Activated CD4-positive, alpha-beta T cell treated with anti-CD3 and anti-CD28 coated beads, Interleukin-2, Interleukin-6, amounts not matched to agents 100 ng/mL and 50 ng/mL, durations not matched to agents 16 hours and 8 hours (primary cell): ENCODE data around the gene RPL7A.
A peak's percentile ranks its signal among the peaks of the same experiment; 100 is the strongest.
"Not testable (repeated sequence)": the region's sequence is repeated elsewhere in the genome, so short reads cannot be mapped to it uniquely, and the experiment has no call there.

Source experiments
- DNase-seq: peaks from one replicate; pipeline ENCODE4 v3.0.0-alpha.2; 2020

The RPL7A gene

DNA sequence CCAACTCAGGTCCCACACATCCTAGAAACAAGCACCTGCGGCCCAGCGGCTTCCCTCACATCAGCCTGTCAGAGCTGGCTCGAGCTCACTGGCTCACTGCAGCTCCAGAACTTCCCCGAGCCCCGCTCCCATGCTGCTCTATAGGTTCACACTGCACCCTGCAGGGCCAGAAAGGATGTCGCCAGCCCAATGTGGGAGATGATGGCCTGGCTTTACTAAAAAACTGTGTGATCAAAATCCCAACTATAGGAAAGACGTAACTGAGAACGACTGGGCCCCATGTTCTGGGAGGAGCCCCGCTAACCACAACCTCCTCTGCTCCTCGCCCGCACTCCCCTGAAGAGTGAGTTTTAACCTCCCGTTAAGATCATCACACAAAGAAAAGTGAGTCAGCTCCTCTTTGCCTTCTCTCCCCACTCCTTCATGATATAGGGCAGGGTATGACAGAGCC lies 23.3 kb downstream of the RPL7A start:
- peak; percentile 89 for DNase-seq

- DNase-seq: no peak
Measured at GRCh38 chr9:133372144-133372543, 24.1 kb downstream of the RPL7A start.

GRCh38 chr9:133374612-133375115 lies 26.6 kb downstream of the RPL7A start:
- peak; percentile 72 for DNase-seq

DNA sequence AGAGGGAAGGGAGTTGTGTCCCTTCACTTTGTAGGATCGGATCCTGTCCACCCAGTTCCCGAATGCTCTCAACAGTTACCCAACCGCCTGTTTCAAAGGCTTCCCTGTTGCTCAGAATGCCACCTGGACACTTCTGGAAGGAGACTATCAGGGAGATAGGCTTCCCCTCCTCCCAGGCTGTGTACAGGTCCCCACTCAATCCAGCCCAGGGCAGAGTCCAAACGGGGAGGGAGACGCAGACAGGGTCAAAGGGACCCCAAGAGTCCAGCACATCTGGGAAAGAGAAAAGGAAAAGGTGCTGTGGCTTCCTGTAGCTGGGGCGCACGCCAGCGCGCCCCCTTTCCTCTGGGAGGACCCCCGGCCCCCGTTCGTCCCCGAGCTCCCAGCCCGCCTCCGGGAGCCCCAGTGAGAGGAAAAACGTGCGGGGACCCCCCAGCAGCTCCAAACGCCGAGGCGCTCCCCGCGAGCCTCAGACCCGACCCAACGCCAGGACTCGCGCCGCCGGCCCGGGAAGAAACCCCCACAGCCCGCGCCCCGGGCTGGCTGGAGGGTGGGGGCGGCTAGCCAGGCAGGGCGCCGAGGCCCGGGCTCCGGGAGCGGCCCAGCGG lies 27.2 kb downstream of the RPL7A start:
- peak; percentile 41 for DNase-seq

DNA sequence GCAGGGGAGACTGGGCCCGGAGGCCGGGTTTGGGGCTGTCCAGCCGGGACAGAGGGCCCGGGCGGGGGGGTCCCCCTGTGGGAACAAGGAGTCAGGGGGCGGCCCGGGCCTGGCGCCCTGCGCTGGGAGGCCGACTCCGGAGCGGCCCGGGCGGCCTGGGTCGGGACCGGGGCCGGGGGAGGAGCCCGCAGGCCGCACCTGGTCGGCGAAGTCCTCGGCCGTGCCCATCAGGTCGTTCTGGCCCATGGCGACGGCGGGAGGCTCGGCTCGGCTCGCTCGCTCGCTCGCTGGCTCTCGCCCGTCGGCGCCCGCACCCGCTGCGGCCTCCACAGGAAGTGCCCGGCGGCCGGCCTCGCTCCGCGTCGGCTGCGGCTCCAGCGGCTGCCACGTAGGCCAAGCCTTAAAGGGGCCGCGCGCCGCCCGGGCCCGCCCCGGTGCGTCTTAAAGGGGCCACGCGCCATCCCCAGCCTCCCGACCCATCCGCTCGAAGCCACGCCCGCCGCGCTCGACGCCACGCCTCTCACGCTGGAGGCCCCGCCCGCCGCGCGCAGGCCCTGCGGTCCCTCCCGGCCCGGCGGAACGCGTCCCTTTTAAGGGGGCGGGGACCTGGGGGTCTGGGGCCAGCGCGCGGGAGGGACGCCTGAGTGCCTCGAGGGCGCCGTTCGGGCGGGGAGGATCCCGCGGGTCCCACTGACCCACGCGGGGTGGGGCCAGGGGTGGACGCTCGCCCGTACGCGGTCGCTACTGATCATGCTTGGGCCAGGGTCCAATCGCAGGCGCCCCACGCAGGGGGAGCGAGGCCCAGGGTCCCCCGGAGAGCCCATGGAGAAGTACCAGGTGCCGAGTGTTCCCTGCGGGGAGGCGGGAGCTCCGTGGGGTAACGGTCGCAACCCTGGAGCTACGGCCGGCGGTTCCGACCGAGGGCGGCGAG lies 28.0 kb downstream of the RPL7A start, which contains the start of the genes STKLD1 and SURF4:
Gene STKLD1, plus strand, starts transcription at position 643 of the 931 bp plus-strand sequence. Its CDS starts 108 bp downstream, at position 751.
Gene SURF4, minus strand, starts transcription at position 337 of the 931 bp plus-strand sequence. Its CDS starts 91 bp downstream, at position 246.
- peak; percentile 98 for DNase-seq

DNA sequence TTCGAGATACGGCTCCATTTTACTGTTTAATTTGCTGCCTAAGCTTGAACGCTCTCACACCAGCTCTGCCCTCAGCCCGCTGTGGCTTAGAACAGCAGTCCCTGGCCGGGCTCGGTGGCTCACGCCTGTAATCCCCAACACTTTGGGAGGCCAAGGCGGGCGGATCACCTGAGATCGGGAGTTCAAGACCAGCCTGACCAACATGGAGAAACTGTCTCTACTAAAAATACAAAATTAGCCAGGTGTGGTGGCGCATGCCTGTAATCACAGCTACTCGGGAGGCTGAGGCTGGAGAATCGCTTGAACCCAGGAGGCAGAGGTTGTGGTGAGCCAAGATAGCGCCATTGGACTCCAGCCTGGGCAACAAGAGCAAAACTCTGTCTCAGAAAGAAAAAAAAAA lies 29.3 kb downstream of the RPL7A start:
- not testable (repeated sequence) for DNase-seq

DNA sequence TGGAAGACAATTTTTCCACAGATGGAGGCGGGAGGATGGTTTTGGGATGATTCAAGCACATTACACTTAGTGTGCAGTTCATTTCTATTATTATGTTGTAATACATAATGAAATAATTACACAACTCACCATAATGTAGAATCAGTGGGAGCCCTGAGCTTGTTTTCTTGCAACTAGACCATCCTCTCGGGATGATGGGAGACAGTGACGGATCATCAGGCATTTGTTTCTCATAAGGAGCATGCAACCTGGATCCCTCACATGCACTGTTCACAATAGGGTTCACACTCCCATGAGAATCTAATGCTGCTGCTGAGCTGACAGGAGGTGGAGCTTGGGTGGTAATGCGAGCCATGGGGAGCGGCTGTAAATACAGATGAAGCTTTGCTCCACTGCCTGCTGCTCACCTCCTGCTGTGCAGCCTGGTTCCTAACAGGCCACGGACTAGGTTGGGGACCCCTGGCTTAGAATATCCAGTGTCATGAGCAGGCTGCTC lies 29.8 kb downstream of the RPL7A start:
- DNase-seq: no peak

DNA sequence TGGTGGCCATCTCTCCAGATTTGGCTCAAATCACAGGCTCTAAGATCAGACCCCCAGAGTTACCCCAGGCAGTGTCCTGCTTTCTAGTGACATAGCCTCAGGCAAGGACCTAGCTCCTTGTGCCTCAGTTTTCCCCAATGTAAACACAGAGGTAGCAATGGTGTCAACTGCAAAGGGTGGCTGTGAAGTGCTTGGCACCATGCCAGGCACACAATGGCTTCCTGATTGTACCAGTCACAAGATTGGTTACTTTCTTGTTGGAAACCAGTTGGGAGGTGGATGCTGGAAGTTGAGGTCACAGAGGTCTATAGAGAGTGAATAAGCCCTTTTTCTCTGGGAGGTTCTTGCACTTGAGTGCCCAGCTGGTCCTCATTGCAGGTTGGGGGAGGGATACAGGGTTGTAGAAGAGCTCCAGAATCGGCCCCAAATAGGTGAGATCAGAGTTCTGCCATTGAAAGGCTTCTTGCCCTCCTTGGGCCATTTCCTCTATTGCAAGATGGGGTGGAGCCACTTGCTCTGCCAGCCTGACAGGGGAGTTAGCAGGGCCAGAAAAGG lies 30.5 kb downstream of the RPL7A start:
- DNase-seq: no peak

GRCh38 chr9:133379153-133380086 lies 31.4 kb downstream of the RPL7A start:
- DNase-seq: no peak

DNA sequence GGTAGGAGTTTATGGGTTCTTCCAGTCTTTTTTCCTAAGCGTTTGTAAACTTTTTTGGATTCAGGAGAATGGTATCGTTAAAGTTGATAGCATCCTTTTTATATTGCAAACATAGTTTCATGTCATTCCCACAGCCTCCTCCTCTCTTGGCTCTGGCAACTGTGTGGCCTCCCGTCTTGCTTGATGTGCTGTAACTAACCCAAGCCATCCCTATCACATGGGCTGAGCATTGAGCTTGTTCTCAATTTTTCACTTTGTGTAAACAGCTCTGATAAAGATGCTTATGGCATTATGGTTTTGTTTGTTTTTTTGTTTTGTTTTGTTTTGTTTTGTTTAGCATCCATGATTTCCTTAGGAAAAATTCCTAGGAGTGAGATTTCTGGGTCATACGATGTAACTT lies 32.7 kb downstream of the RPL7A start:
- no peak for DNase-seq

DNA sequence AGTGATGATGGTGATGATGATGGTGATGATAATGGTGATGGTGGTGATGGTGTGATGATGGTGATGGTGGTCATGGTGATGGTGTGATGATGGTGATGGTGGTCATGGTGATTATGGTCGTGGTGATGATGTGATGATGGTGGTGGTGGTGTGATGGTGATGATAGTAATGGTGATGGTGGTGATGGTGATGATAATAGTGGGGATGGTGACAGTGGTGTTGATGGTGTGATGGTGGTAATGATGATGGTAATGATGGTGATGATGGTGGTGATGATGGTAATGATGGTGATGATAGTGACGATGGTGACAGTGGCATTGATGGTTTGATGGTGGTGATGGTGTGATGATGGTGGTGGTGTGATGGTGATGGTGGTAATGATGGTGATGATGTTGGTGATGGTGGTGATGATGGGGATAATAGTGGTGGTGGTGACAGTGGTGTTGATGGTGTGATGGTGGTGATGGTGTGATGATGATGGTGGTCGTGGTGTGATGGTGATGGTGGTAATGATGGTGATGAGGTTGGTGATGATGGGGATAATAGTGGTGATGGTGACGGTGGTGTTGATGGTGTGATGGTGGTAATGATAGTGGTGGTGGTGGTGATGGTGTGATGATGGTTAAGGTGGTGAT lies 34.6 kb downstream of the RPL7A start:
- no peak for DNase-seq

DNA sequence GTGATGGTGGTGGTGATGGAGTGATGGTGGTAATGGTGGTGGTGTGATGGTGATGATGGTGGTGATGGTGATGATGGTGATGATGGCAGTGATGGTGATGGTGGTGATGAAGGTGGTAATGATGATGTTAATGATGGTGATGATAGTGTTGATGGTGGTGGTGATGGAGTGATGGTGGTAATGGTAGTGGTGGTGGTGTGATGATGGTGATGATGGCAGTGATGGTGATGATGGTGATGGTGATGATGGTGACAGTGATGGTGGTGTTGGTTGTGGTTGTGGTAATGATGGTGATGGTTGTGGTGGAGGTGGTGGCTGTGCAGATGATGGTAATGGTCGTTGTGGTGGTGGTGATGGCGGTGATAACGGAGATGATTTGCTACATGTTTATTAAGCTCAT lies 35.4 kb downstream of the RPL7A start:
- no peak for DNase-seq

GRCh38 chr9:133384736-133385321 lies 36.8 kb downstream of the RPL7A start:
- no peak for DNase-seq

- DNase-seq: no peak
Measured at GRCh38 chr9:133385452-133385851, 37.4 kb downstream of the RPL7A start.

- no peak for DNase-seq
Measured at GRCh38 chr9:133386338-133386737, 38.3 kb downstream of the RPL7A start.

- no peak for DNase-seq
Measured at GRCh38 chr9:133387680-133388079, 39.7 kb downstream of the RPL7A start.

- DNase-seq: no peak
Measured at GRCh38 chr9:133389025-133389557, 41.1 kb downstream of the RPL7A start.

DNA sequence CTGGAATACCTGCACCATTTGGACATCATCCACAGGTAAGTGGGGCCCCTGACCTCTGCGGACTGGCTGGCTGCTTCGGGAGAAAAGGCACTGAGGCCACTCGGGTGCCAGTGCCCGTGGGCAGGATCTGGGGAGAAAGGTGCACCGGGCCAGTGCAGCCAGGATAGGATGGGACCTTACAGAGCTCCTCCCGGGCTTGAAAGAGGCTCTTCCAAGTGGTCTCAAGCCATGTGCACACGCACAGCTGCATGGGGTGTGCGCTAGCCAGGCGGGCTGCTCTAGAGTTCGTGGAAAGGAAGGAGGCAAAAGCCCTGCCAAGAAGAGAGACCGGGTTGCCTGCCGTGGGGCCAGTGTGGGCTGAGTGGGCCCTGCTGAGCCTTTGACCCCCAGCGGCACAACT lies 41.5 kb downstream of the RPL7A start:
- DNase-seq: no peak

DNA sequence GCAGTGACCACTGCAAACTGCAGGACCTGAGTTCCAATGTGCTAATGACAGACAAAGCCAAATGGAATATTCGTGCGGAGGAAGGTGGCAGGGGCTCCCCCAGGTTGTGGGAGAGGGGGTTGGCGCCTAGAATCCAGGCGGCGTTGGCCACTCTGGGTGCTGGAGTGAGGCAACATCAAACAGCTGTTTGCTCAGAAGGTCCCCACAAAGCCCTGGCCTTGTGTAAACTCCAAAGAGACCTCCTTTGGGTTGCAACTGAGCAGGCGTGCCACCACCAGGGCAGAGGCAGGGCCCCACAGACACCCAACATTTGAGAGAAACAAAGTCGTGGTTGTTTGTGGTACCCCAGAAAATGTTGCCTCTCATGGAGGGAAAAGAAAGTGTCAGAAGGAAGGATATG lies 42.7 kb downstream of the RPL7A start:
- no peak for DNase-seq

DNA sequence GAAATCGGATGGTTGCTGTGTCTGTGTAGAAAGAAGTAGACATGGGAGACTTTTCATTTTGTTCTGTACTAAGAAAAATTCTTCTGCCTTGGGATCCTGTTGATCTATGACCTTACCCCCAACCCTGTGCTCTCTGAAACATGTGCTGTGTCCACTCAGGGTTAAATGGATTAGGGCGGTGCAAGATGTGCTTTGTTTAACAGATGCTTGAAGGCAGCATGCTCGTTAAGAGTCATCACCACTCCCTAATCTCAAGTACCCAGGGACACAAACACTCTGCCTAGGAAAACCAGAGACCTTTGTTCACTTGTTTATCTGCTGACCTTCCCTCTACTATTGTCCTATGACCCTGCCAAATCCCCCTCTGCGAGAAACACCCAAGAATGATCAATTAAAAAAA lies 43.4 kb downstream of the RPL7A start:
- not testable (repeated sequence) for DNase-seq

- not testable (repeated sequence) for DNase-seq
Measured at GRCh38 chr9:133392308-133392707, 44.3 kb downstream of the RPL7A start.
